H1 (cell line): Measurements from ENCODE around the gene HNRNPA1. TPM values are rescaled to one million over a fixed set of nuclear protein-coding genes. Genes with fewer than 3 reads are reported as not detected.
A peak's percentile ranks its signal among the peaks of the same experiment; 100 is the strongest.

ENCODE experiments used
- ATF2 ChIP-seq: IDR thresholded peaks from 2 replicates; pipeline ENCODE4 v1.6.1; 2012; ENCODE audit warnings: low read length, inconsistent platforms
- BRCA1 ChIP-seq: IDR thresholded peaks from 2 replicates; pipeline ENCODE4 v1.6.1; 2012; ENCODE audit warnings: low read depth, low read length, improper control_type of control experiment
- CHD1 ChIP-seq: IDR thresholded peaks from 2 replicates; pipeline ENCODE4 v1.6.1; 2012; ENCODE audit warnings: low read depth, low read length, improper control_type of control experiment
- EP300 ChIP-seq, 2 experiments: IDR thresholded peaks; 1 replicate in 1 of 2; 2 replicates in 1 of 2; pipeline ENCODE4 v1.6.1; 2011 to 2012; ENCODE audit warnings: low read depth in 2 of 2, low read length in 2 of 2, mild to moderate bottlenecking in 2 of 2, borderline replicate concordance in 1 of 2, inconsistent platforms in 1 of 2, moderate library complexity in 1 of 2
- EZH2 ChIP-seq: fragments of 200-600 bp; sonication (generic); IDR thresholded peaks from 2 replicates; pipeline ENCODE4 v1.7.1; 2012; ENCODE audit warnings: low read depth, mild to moderate bottlenecking, moderate library complexity, low read length, inconsistent platforms; ENCODE audit not compliant: severe bottlenecking
- KDM4A ChIP-seq: IDR thresholded peaks from one replicate; pipeline ENCODE4 v1.7.1; 2012; ENCODE audit warnings: low read depth, mild to moderate bottlenecking, moderate library complexity, low read length, inconsistent platforms; ENCODE audit not compliant: severe bottlenecking
- MAFK ChIP-seq: IDR thresholded peaks from 2 replicates; pipeline ENCODE4 v1.6.1; 2012; ENCODE audit warnings: low read depth, mild to moderate bottlenecking, improper control_type of control experiment, low read length
- NANOG ChIP-seq: IDR thresholded peaks from 2 replicates; pipeline ENCODE4 v1.6.1; 2011; ENCODE audit warnings: low read length, low read depth, mild to moderate bottlenecking, inconsistent platforms; ENCODE audit not compliant: insufficient read depth, poor library complexity, severe bottlenecking
- NRF1 ChIP-seq: IDR thresholded peaks from 2 replicates; pipeline ENCODE4 v1.6.1; 2011; ENCODE audit warnings: mild to moderate bottlenecking, low read depth, low read length, improper control_type of control experiment
- SAP30 ChIP-seq: fragments of 300-600 bp; sonication (generic); IDR thresholded peaks from 2 replicates; pipeline ENCODE4 v1.7.1; 2012; ENCODE audit warnings: low read length, moderate library complexity, mild to moderate bottlenecking, inconsistent platforms; ENCODE audit not compliant: insufficient read depth, insufficient replicate concordance
- TAF1 ChIP-seq: IDR thresholded peaks from 2 replicates; pipeline ENCODE4 v1.6.1; 2011; ENCODE audit warnings: mild to moderate bottlenecking, low read depth, low read length
- polyA plus RNA-seq, 7 experiments: library from polyadenylated mRNA; depleted of rRNA in 3 of 7; stranded (reverse) in 5 of 7; unstranded in 2 of 7; fragments of >200 nt in 5 of 7; fragments of 200-250 nt in 2 of 7; gene quantifications; 1 replicate in 5 of 7; 2 replicates in 1 of 7; 4 replicates in 1 of 7; pipeline versions ENCODE4 v1.2.1 to v1.2.3, GENCODE V29; 2011 to 2013; ENCODE audit warnings: missing spikeins in 2 of 7, mixed read lengths in 2 of 7
- total RNA-seq: library from RNA; stranded (reverse); fragmentation: NEBNext Ultra II Directional; extraction: Animal tissue kit (Norgen Biotek cat#: 25700); gene quantifications from 2 replicates; pipeline ENCODE4 v1.2.1, GENCODE V29; 2021

The HNRNPA1 gene
- total and polyA plus RNA-seq, 2 of the 8 experiments (the other 6 are each of a cell fraction or from before 2014, with no cell fraction given): 835 to 2,738 TPM

DNA sequence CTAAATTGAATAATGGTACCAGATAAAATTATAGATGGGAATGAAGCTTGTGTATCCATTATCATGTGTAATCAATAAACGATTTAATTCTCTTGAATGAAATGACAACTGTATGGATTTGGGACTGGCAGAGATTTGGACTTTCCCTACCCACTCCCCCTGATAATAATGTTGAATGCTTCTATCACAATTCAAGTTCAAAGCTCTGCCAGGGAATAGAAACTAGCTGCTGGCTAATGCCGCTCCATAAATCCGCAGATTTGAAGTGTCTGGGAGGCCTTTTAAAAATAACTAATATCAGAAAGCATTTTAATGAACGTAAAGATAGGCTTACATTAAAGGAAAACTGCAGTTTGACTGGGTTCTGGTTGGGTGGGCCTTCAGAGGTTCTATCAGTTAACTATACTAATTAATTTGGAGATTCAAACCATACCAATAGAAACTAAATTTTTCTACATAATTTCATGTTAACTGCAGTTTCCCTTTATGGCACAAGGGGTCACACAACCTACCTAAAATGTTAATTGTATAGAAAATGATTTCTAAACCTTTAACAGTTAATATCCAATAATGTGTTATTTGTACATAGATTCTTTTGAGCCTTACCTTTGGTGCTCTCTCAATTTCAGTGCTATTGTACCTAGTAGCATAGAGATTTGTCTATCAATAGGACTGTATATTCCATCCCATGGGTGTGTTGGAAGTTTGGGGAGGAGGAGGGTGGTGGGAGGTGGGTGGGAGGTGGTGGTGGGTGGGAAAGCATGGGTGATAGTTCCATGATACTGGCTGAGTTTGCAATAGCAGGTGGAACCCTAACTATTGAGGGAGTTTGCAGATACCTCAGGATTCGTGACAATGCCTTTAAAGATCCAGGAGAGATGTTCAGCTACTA is 4.9 kb downstream of the HNRNPA1 start (continued):
- no peak for TF ChIP-seq NANOG
- peak; percentile 14; the same call in 1 of the 2 replicates for TF ChIP-seq ATF2
- peak; percentile 16; the same call in 1 of the 2 replicates for TF ChIP-seq NRF1
- TF ChIP-seq EP300 (IDR thresholded peaks at IDR 0.05; ENCODE audit: borderline replicate concordance in 1 of 2, low read depth in 2 of 2, low read length in 2 of 2): no peak
- TF ChIP-seq EZH2: no peak
- no peak for TF ChIP-seq MAFK
- TF ChIP-seq BRCA1: peak; percentile 17; the same call in 1 of the 2 replicates
- TF ChIP-seq SAP30: no peak
- TF ChIP-seq CHD1: 0 out of 2 replicates have a peak, but pooled peaks have one; percentile 53
- TF ChIP-seq TAF1: no peak
- no peak for TF ChIP-seq KDM4A
